K562 (cell line): ENCODE results near the gene KMT5B. TPM values are rescaled to one million over a fixed set of nuclear protein-coding genes. Genes with fewer than 3 reads are reported as not detected.

ENCODE experiments used
- ATAC-seq: fragments of 200-7000 bp; cut with Tn5 transposase; 3 replicates; pipeline ENCODE4 v1.9.1; 2020; ENCODE audit warnings: moderate library complexity
- BruUV-seq: library from RNA; stranded (reverse); fragments of 400-500 nt; replicated peaks from 2 replicates; lab custom pipeline; 2021; lab: Mats Ljungman, UMichigan
- CTCF ChIA-PET: fragments of 300-600 bp; formaldehyde crosslinking; extraction: SDS; loops from one replicate; lab custom pipeline; 2021; ENCODE audit warnings: low intra/inter-chr PET ratio; lab: Yijun Ruan, JAX
- POLR2A ChIA-PET: fragments of 300-600, 350-650 bp; sonication (Branson Sonifier 250); formaldehyde crosslinking; extraction: SDS; loops from one replicate; lab custom pipeline; 2021; ENCODE audit warnings: antibody characterized with exemption, inconsistent platforms; lab: Yijun Ruan, JAX
- DNase-seq, 4 experiments: peaks; one replicate each; pipeline versions ENCODE4 v3.0.0 to v3.0.0-alpha.2; 2011 to 2018; ENCODE audit warnings: low spot score in 3 of 4, mixed read lengths in 3 of 4; ENCODE audit errors: extremely low read depth in 1 of 4
- FAIRE-seq: peaks from 2 replicates; lab custom pipeline; 2011; peaks lifted over from hg19 to GRCh38; lab: Jason Lieb, UNC
- H2AFZ ChIP-seq: 2 replicates; pipeline ENCODE4 v1.6.0; 2011; ENCODE audit warnings: low read depth, low read length, control low read depth, inconsistent platforms
- H3K27ac ChIP-seq: fragments of 200-600 bp; 3 replicates; pipeline ENCODE4 v1.8.0; 2011; ENCODE audit warnings: low read depth, mild to moderate bottlenecking, control low read depth, inconsistent platforms, low read length, moderate library complexity, mixed read lengths; ENCODE audit errors: extremely low read depth
- H3K27me3 ChIP-seq, 2 experiments: fragments of 300-600 bp in 1 of 2; 2 replicates in 1 of 2; 3 replicates in 1 of 2; pipeline versions ENCODE4 v1.6.0 to v1.8.0; 2011; ENCODE audit warnings: inconsistent platforms in 2 of 2, low read length in 2 of 2, mild to moderate bottlenecking in 1 of 2, mixed read lengths in 1 of 2, moderate library complexity in 1 of 2; ENCODE audit not compliant: control insufficient read depth in 2 of 2, insufficient read depth in 2 of 2
- H3K36me3 ChIP-seq: fragments of 300-600 bp; 3 replicates; pipeline ENCODE4 v1.8.0; 2011; ENCODE audit warnings: mild to moderate bottlenecking, low read length, inconsistent platforms; ENCODE audit not compliant: control insufficient read depth, insufficient read depth
- H3K4me1 ChIP-seq, 2 experiments: fragments of 200-600 bp in 1 of 2; replicated peaks in 1 of 2; 2 replicates in 1 of 2; 3 replicates in 1 of 2; pipeline versions ENCODE4 v1.5.1 to v1.8.0; 2011; ENCODE audit warnings: inconsistent platforms in 2 of 2, low read length in 2 of 2, mild to moderate bottlenecking in 1 of 2, mixed read lengths in 1 of 2, moderate library complexity in 1 of 2; ENCODE audit not compliant: control insufficient read depth in 2 of 2, insufficient read depth in 2 of 2
- H3K4me2 ChIP-seq: 2 replicates; pipeline ENCODE4 v1.6.1; 2011; ENCODE audit warnings: low read length, control low read depth, inconsistent platforms, mixed read lengths; ENCODE audit not compliant: insufficient read depth
- H3K4me3 ChIP-seq: fragments of 200-600 bp; sonication (generic), shearing (Covaris generic); 2 replicates; pipeline ENCODE4 v1.5.1; 2016; ENCODE audit warnings: control low read depth, inconsistent platforms
- H3K79me2 ChIP-seq: fragments of 200-600 bp; 3 replicates; pipeline ENCODE4 v1.8.0; 2011; ENCODE audit warnings: low read length, inconsistent platforms; ENCODE audit not compliant: control insufficient read depth, insufficient read depth
- H3K9ac ChIP-seq, 2 experiments: 2 replicates each; pipeline versions ENCODE4 v1.6.0 to v1.6.1; 2011; ENCODE audit warnings: low read depth in 2 of 2, low read length in 2 of 2, control low read depth in 1 of 2, inconsistent platforms in 1 of 2, mild to moderate bottlenecking in 1 of 2, mixed read lengths in 1 of 2; ENCODE audit not compliant: insufficient read depth in 1 of 2
- H3K9me1 ChIP-seq: one replicate; pipeline ENCODE4 v1.6.0; 2011; ENCODE audit warnings: inconsistent platforms, mild to moderate bottlenecking, low read length, moderate library complexity; ENCODE audit not compliant: control insufficient read depth, insufficient read depth
- H3K9me3 ChIP-seq: replicated peaks from 2 replicates; pipeline ENCODE4 v1.5.1; 2011; ENCODE audit warnings: low read depth, low read length, inconsistent platforms; ENCODE audit not compliant: control insufficient read depth, insufficient read depth
- H4K20me1 ChIP-seq: replicated peaks from 2 replicates; pipeline ENCODE4 v1.6.1; 2011; ENCODE audit warnings: low read length, inconsistent platforms, mixed read lengths; ENCODE audit not compliant: control insufficient read depth, insufficient read depth
- ARNT ChIP-seq, 2 experiments: fragments of 450-650 bp; IDR thresholded peaks; 2 replicates each; pipeline ENCODE4 v1.6.1; 2016; ENCODE audit warnings: mild to moderate bottlenecking in 1 of 2
- DPF2 ChIP-seq: fragments of 450-650 bp; IDR thresholded peaks from 2 replicates; pipeline ENCODE4 v1.6.1; 2016
- KLF13 ChIP-seq: fragments of 450-650 bp; IDR thresholded peaks from 2 replicates; pipeline ENCODE4 v1.6.1; 2016; ENCODE audit warnings: missing genetic modification characterization, low read depth, mild to moderate bottlenecking, missing compliant biosample characterization, moderate library complexity, borderline replicate concordance
- PCBP2 ChIP-seq: fragments of 200-400 bp; formaldehyde crosslinking; IDR thresholded peaks from 2 replicates; pipeline ENCODE4 v1.6.1; 2018; ENCODE audit warnings: low read length, low read depth, mild to moderate bottlenecking, moderate library complexity; ENCODE audit not compliant: poor library complexity, severe bottlenecking
- RBM22 ChIP-seq: fragments of 200-400 bp; formaldehyde crosslinking; IDR thresholded peaks from 2 replicates; pipeline ENCODE4 v1.6.1; 2018; ENCODE audit warnings: low read length, low read depth; ENCODE audit not compliant: poor library complexity, severe bottlenecking
- RBM25 ChIP-seq: fragments of 200-400 bp; formaldehyde crosslinking; IDR thresholded peaks from 2 replicates; pipeline ENCODE4 v1.6.1; 2018; ENCODE audit warnings: low read length, low read depth, moderate library complexity; ENCODE audit not compliant: severe bottlenecking
- ZFPM2 ChIP-seq: fragments of 250-450 bp; sonication (Bioruptor Pico); IDR thresholded peaks from 2 replicates; pipeline ENCODE4 v1.5.1; 2022; ENCODE audit warnings: mild to moderate bottlenecking
- ZNF644 ChIP-seq: fragments of 200-800 bp; sonication (Bioruptor generic); IDR thresholded peaks from 2 replicates; pipeline ENCODE4 v1.6.1; 2016; ENCODE audit warnings: low read depth, missing genetic modification characterization, missing compliant biosample characterization
- WGBS: fragments of 100-300 bp; shearing (Covaris generic); methylation state at CpG from one replicate; pipeline ENCODE4 v1.1.6; 2016; ENCODE audit warnings: low coverage, mixed read lengths; ENCODE audit not compliant: insufficient coverage; ENCODE audit errors: missing lambda C conversion rate; 5-methylcytosine and 5-hydroxymethylcytosine counted together
- in situ Hi-C: fragments of 300-500 bp; cut with MboI; formaldehyde crosslinking; loops from 4 replicates; pipeline ENCODE4 v1.15.0; 2018; ENCODE audit warnings: inconsistent platforms, mixed read lengths
- intact Hi-C: fragments of 100-400 bp; cut with micrococcal nuclease; formaldehyde crosslinking; loops from 2 replicates; pipeline ENCODE4 v1.14.2; 2022
- polyA plus RNA-seq, 8 experiments: library from polyadenylated mRNA; depleted of rRNA in 4 of 8; stranded (reverse) in 5 of 8; unstranded in 3 of 8; fragments of >200 nt; fragmentation: Nextera tagmentation in 2 of 8; fragmentation: Illumina TruSeq in 1 of 8; extraction: Ambion mirVana in 2 of 8; extraction: Trizol in 1 of 8; gene quantifications; 2 replicates each; pipeline versions ENCODE4 v1.2.1 to v1.2.3, GENCODE V29; 2011 to 2014; ENCODE audit warnings: inconsistent platforms in 1 of 8, missing spikeins in 1 of 8
- total RNA-seq, 7 experiments: library from RNA; depleted of rRNA in 6 of 7; stranded (reverse); fragments of >200 nt in 6 of 7; fragmentation: Illumina TruSeq in 2 of 7; extraction: Trizol in 2 of 7; gene quantifications; 2 replicates each; pipeline versions ENCODE4 v1.2.1 to v1.2.3, GENCODE V29; 2011 to 2021; ENCODE audit warnings: low replicate concordance in 1 of 7
- TF ChIP-seq, protein P1 (sequence below): sonication (generic); formaldehyde crosslinking; IDR thresholded peaks from 2 replicates; pipeline ENCODE4 v1.4.0; 2020; ENCODE audit warnings: mild to moderate bottlenecking, missing genetic modification reagents

KMT5B gene
- total and polyA plus RNA-seq, 9 of the 15 experiments (the other 6 are each of a cell fraction or from before 2014, with no cell fraction given): 7.3 to 27.3 (median 20.9) TPM

DNA sequence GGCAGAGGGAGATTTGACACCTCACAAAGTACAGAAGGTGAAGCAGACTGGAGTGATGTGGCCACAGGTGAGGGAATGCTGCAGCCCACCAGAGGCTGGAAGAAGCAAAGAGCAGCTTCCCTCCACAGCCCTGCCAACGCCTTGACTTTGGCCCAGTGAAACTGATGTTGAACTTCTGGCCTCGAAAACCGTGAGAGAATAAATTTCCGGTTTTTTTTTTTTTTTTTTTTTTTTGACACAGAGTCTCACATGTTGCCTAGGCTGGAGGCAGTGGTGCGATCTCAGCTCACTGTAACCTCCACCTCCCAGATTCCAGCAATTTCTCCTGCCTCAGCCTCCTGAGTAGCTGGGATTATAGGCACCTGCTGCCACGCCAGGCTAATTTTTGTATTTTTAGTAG is 8.7 kb downstream of the KMT5B start:
- Histone ChIP-seq H3K79me2 (peaks cover 85% of the 10 kb centered on the region), H3K9ac (no peak overlapping the region), H3K27ac (no peak overlapping the region), H3K9me1 (no peaks in the 10 kb centered on the region), H3K4me3 (no peak overlapping the region), H3K36me3 (no peaks in the 10 kb centered on the region), H3K4me2 (no peak overlapping the region), H3K9me3 (no peaks in the 10 kb centered on the region), H3K27me3 (no peaks in the 10 kb centered on the region), H2AFZ (no peak overlapping the region), H4K20me1 (peaks cover 28% of the 10 kb centered on the region), H3K4me1 (peaks cover 0 to 4% of the 10 kb centered on the region in 2 experiments; a peak in 2 of 5 replicates)
- CTCF ChIA-PET: interaction anchor here (0.7 to 1.1 kb wide), 2 partner anchors 113 to 429 kb away, joined by 4 to 5 read pairs; no protein-coding TSS in a partner anchor
- WGBS: 73% methylated on average over 3 of the region's 6 CpGs
- DNase-seq (no peak), ATAC-seq (no peak), FAIRE-seq (no peak)
- POLR2A ChIA-PET: interaction anchor here (0.9 to 1.7 kb wide), 2 partner anchors 9 to 12 kb away, joined by 3 to 5 read pairs; no protein-coding TSS in a partner anchor
- in situ Hi-C loops (no loop called here), intact Hi-C loops (no loop called here)
- BruUV-seq: no TSS peak
- TF ChIP-seq PCBP2: no peak
- no peak for TF ChIP-seq ARNT (IDR thresholded peaks at IDR 0.05)
- no peak for TF ChIP-seq RBM22
- no peak for TF ChIP-seq DPF2
- no peak for TF ChIP-seq ZNF644 (tag)

DNA sequence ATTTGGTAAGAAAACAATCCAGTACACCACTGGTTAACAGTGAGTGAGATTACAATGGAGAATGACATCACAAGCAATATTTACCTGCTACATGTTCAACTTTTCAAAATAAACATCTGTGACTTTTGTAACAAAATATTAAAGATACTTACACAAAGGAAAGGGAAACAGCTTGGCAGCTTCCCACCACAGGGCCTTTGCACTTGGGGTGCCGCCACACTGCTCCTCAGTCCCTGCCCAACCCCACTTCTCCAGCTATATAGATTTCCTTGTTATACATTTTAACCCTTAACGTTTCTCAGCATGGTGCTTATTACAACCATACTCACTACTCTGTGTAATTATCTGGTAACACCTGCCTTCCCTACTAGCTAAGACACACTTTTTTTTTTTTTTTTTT is 10.9 kb downstream of the KMT5B start:
- no peaks in the 10 kb centered on the region for H3K9me3 ChIP-seq
- no peaks in the 10 kb centered on the region for H3K9me1 ChIP-seq
- intact Hi-C loops: no loop called here
- H2AFZ ChIP-seq: no peak overlapping the region
- FAIRE-seq: no peak
- in situ Hi-C loops: no loop called here
- H3K27ac ChIP-seq: no peak overlapping the region
- H3K4me1 ChIP-seq: peaks cover 0 to 2% of the 10 kb centered on the region in 2 experiments; a peak in 1 of 5 replicates
- no peak overlapping the region for H3K4me2 ChIP-seq
- H3K4me3 ChIP-seq: no peak overlapping the region
- H3K79me2 ChIP-seq: peaks cover 81% of the 10 kb centered on the region
- TF ChIP-seq, protein P1, sequence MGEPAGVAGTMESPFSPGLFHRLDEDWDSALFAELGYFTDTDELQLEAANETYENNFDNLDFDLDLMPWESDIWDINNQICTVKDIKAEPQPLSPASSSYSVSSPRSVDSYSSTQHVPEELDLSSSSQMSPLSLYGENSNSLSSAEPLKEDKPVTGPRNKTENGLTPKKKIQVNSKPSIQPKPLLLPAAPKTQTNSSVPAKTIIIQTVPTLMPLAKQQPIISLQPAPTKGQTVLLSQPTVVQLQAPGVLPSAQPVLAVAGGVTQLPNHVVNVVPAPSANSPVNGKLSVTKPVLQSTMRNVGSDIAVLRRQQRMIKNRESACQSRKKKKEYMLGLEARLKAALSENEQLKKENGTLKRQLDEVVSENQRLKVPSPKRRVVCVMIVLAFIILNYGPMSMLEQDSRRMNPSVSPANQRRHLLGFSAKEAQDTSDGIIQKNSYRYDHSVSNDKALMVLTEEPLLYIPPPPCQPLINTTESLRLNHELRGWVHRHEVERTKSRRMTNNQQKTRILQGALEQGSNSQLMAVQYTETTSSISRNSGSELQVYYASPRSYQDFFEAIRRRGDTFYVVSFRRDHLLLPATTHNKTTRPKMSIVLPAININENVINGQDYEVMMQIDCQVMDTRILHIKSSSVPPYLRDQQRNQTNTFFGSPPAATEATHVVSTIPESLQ (CRISPR knock-in tag): no peak
- no peak for TF ChIP-seq KLF13
- peak; percentile 62 for TF ChIP-seq RBM25
- no peak for TF ChIP-seq ZFPM2 (CRISPR knock-in tag)
- TF ChIP-seq, all 486 proteins: peak for 1
- DNase-seq (no peak), ATAC-seq (no peak)
- Histone ChIP-seq H3K9ac (no peak overlapping the region), H4K20me1 (peaks cover 21% of the 10 kb centered on the region), H3K27me3 (no peaks in the 10 kb centered on the region), H3K36me3 (no peaks in the 10 kb centered on the region)
- BruUV-seq: no TSS peak
- WGBS: 55% methylated on average over 2 of the region's 2 CpGs
- ChIA-PET POLR2A (no interaction called here), CTCF (no interaction called here)
